Calu3 (cell line): ENCODE measurements around the gene MR1. TPM values are rescaled to one million over a fixed set of nuclear protein-coding genes. Genes with fewer than 3 reads are reported as not detected.

Source experiments
- BruUV-seq: library from RNA; stranded (reverse); fragments of 400-500 nt; replicated peaks from 2 replicates; lab custom pipeline; 2021; lab: Mats Ljungman, UMichigan
- CTCF ChIA-PET: fragments of 300-600 bp; sonication (Branson Sonifier 250); formaldehyde crosslinking; loops from one replicate; lab custom pipeline; 2022; ENCODE audit warnings: antibody characterized with exemption; lab: Charles Lee
- DNase-seq: peaks from one replicate; pipeline ENCODE4 v3.0.0; 2022
- H3K27ac Mint-ChIP-seq: one replicate; pipeline ENCODE4 v1.8.0; 2022; ENCODE audit warnings: mixed read lengths; ENCODE audit not compliant: unreplicated experiment
- H3K27me3 Mint-ChIP-seq: one replicate; pipeline ENCODE4 v1.8.0; 2022; ENCODE audit warnings: mixed read lengths; ENCODE audit not compliant: unreplicated experiment
- H3K36me3 Mint-ChIP-seq: one replicate; pipeline ENCODE4 v1.8.0; 2022; ENCODE audit warnings: mild to moderate bottlenecking, moderate library complexity, mixed read lengths; ENCODE audit not compliant: insufficient read depth, unreplicated experiment
- H3K4me1 Mint-ChIP-seq: one replicate; pipeline ENCODE4 v1.8.0; 2022; ENCODE audit warnings: mild to moderate bottlenecking, low read depth, mixed read lengths; ENCODE audit not compliant: unreplicated experiment
- H3K4me3 Mint-ChIP-seq: one replicate; pipeline ENCODE4 v1.8.0; 2022; ENCODE audit warnings: mild to moderate bottlenecking, low read depth, moderate library complexity, mixed read lengths; ENCODE audit not compliant: unreplicated experiment
- H3K9me3 Mint-ChIP-seq: one replicate; pipeline ENCODE4 v1.8.0; 2022; ENCODE audit warnings: low read depth, mixed read lengths; ENCODE audit not compliant: unreplicated experiment
- intact Hi-C: fragments of 100-400 bp; cut with micrococcal nuclease; formaldehyde crosslinking; loops from one replicate; pipeline ENCODE4 v1.10.0; 2022; ENCODE audit not compliant: unreplicated experiment
- total RNA-seq: library from RNA; stranded (reverse); gene quantifications from 2 replicates; pipeline ENCODE4 v1.2.3, GENCODE V29; 2022
- TF ChIP-seq, protein P1 (sequence below): fragments of 200-600 bp; IDR thresholded peaks from one replicate; pipeline ENCODE4 v1.8.0; 2022; ENCODE audit warnings: antibody characterized with exemption; ENCODE audit not compliant: unreplicated experiment

The MR1 gene
- total RNA-seq, 1 experiment from 2014 or later, result 10.0 TPM

DNA sequence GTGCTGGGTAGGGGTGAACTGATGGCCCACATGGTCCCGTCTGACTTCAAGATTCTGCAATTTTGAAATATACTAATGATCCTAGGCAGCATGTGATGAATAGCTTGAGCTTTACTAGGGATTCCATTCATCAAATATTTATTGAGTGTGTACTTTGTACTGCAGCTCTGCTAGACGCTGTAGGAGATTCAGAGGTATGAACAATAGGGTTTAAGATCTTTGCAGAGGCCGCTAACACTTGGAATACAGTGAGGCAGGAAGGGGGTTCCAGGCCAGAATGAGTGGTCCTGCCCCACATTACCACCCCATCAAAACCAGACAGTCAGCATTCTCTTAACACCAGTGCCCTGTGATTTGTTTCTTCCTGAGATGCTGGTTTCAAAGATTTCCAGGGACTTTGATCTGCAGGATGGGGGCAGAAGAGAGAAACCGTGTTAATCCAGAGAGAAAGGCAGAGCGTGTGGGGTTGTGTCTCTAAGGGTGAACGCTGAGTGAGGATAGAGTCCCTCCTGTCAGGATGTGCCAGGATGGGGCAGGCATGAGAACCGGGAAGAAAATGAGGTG, 74.6 kb downstream of the MR1 start:
- H3K9me3 Mint-ChIP-seq, result no peaks in the 10 kb centered on the region
- H3K27me3 Mint-ChIP-seq, result peaks cover 19% of the 10 kb centered on the region
- peaks cover 31% of the 10 kb centered on the region for H3K36me3 Mint-ChIP-seq
- CTCF ChIA-PET, result interaction anchor here (1.2 kb wide), 1 partner anchor 15 kb away, joined by 3 read pairs; no protein-coding TSS in a partner anchor
- BruUV-seq, result no TSS peak
- H3K27ac Mint-ChIP-seq, result peak overlapping the region; percentile 1
- DNase-seq, result no peak
- intact Hi-C loops, result no loop called here
- no peak overlapping the region for H3K4me3 Mint-ChIP-seq
- H3K4me1 Mint-ChIP-seq, result peaks cover 61% of the 10 kb centered on the region
- TF ChIP-seq, protein P1, sequence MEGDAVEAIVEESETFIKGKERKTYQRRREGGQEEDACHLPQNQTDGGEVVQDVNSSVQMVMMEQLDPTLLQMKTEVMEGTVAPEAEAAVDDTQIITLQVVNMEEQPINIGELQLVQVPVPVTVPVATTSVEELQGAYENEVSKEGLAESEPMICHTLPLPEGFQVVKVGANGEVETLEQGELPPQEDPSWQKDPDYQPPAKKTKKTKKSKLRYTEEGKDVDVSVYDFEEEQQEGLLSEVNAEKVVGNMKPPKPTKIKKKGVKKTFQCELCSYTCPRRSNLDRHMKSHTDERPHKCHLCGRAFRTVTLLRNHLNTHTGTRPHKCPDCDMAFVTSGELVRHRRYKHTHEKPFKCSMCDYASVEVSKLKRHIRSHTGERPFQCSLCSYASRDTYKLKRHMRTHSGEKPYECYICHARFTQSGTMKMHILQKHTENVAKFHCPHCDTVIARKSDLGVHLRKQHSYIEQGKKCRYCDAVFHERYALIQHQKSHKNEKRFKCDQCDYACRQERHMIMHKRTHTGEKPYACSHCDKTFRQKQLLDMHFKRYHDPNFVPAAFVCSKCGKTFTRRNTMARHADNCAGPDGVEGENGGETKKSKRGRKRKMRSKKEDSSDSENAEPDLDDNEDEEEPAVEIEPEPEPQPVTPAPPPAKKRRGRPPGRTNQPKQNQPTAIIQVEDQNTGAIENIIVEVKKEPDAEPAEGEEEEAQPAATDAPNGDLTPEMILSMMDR, result no peak

DNA sequence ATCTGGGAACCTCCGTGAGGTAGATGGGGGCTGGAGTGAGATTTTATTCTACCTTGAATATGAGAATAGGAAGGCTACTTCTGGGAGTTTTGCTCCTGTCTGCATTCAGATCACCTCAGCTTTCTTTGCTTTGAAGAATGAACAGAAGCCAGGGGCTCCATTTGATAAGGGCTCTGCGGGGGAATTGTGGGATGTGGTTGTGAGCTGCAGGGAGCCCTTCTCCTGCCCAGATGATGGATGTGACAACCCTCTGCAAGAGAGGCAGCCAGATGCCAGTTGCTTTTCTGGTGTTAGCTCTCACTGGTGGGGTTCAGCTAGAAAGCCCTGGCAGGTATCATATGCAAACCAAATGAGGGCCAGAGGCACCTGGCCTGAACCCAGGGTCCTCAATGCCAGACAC, 76.2 kb downstream of the MR1 start:
- Mint-ChIP-seq H3K36me3 (peaks cover 24% of the 10 kb centered on the region), H3K4me1 (peaks cover 68% of the 10 kb centered on the region), H3K27me3 (peaks cover 19% of the 10 kb centered on the region), H3K4me3 (no peak overlapping the region), H3K27ac (no peak overlapping the region), H3K9me3 (no peaks in the 10 kb centered on the region)
- no peak for DNase-seq
- intact Hi-C loops, result no loop called here
- TF ChIP-seq, protein P1, result no peak
- CTCF ChIA-PET, result no interaction called here
- BruUV-seq, result no TSS peak

Other genes with a start within 250 kb of the MR1 start
- gene KIAA1614, start 121.1 kb upstream of the MR1 start, total RNA-seq, result 0.19 and 0.27 TPM in 2 replicates
- gene STX6, start 11.1 kb upstream of the MR1 start, total RNA-seq, result 28.0 and 30.6 TPM in 2 replicates
- gene IER5, start 54.7 kb downstream of the MR1 start, total RNA-seq, result 11.4 and 12.2 TPM in 2 replicates